ENCODE data around the gene LDLRAD4.

The LDLRAD4 gene

DNA sequence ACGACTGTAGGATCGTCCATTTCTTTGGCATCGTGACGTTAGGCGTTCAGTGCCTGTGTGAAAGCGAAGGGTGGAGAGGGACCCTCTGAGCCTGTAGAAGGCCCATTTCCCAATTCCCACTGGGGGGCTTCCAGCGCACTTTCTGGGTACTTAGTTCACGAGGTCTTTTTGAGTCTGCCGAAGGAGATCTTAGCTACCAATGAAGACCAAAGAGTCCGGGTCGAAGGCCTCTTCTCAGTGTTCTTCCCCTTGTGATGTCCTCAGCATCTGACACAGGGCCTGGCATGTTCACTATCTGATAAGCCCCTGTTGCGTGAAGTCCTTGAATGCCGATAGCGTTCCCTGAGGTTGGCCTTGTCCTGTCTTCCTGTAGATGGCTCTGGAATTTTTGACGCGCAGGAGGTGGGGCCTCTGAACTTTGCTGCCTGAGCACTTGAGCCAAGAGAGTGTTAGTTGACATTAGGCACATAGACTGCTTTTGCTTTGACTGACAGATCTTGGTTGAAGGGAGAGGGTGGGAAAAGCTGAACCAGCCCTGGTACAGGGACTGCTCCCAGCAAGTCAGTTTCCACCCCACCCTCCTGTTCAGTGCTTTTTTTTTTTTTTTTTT lies 52.8 kb downstream of the LDLRAD4 start:
- no peak overlapping the region for H2AFZ ChIP-seq (ENCODE audit: low read depth)
- TF ChIP-seq CTCF (conservative IDR thresholded peaks at IDR 0.05; ENCODE audit: low read depth, low read length), result no peak
- no peak overlapping the region for H3K9ac ChIP-seq
- H4K20me1 ChIP-seq (ENCODE audit: insufficient read depth), result no peaks in the 10 kb centered on the region
- H3K4me1 ChIP-seq (ENCODE audit: low read depth, poor library complexity, severe bottlenecking), result no peaks in the 10 kb centered on the region
- H3K4me2 ChIP-seq, result no peak overlapping the region
- H3K4me3 ChIP-seq (IDR thresholded peaks at IDR 0.05; ENCODE audit: insufficient read depth, low read depth, low read length), result no peak overlapping the region
- no peak overlapping the region for H3K27ac ChIP-seq
- H3K27me3 ChIP-seq (ENCODE audit: insufficient read depth, low read depth), result no peaks in the 10 kb centered on the region
- H3K79me2 ChIP-seq (ENCODE audit: insufficient read depth, low read depth), result no peaks in the 10 kb centered on the region
- no peaks in the 10 kb centered on the region for H3K36me3 ChIP-seq (ENCODE audit: insufficient read depth)

DNA sequence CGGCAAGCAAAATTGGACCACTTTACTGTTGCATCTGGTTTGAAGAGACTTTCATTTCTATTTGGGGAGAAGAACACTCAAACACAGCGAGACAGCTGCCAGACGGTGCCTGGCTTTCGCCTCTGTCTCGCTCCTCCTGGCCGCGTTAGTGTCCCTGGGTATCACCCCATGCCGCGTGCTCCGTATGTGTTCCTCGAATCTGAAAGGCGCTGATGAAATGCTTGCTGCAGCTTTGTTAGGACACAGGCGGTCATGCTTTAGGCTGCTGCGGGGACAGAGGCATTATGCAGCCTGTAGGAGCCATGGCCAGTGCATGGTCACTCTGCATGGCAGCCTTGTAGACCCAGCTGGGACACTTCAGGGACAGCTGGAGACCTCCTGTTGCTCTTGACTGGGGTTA lies 53.9 kb downstream of the LDLRAD4 start:
- H3K9ac ChIP-seq, result no peak overlapping the region
- no peak overlapping the region for H3K4me3 ChIP-seq (IDR thresholded peaks at IDR 0.05; ENCODE audit: insufficient read depth, low read depth, low read length)
- H3K27ac ChIP-seq, result no peak overlapping the region
- no peak overlapping the region for H2AFZ ChIP-seq (ENCODE audit: low read depth)
- H3K4me1 ChIP-seq (ENCODE audit: low read depth, poor library complexity, severe bottlenecking), result no peaks in the 10 kb centered on the region
- TF ChIP-seq CTCF (conservative IDR thresholded peaks at IDR 0.05; ENCODE audit: low read depth, low read length), result no peak
- H3K79me2 ChIP-seq (ENCODE audit: insufficient read depth, low read depth), result no peaks in the 10 kb centered on the region
- no peak overlapping the region for H3K4me2 ChIP-seq
- no peaks in the 10 kb centered on the region for H4K20me1 ChIP-seq (ENCODE audit: insufficient read depth)
- H3K36me3 ChIP-seq (ENCODE audit: insufficient read depth), result no peaks in the 10 kb centered on the region
- H3K27me3 ChIP-seq (ENCODE audit: insufficient read depth, low read depth), result no peaks in the 10 kb centered on the region

- H3K79me2 ChIP-seq (ENCODE audit: insufficient read depth, low read depth), result no peaks in the 10 kb centered on the region
- H3K27ac ChIP-seq, result no peak overlapping the region
- no peaks in the 10 kb centered on the region for H4K20me1 ChIP-seq (ENCODE audit: insufficient read depth)
- no peak overlapping the region for H3K4me3 ChIP-seq (IDR thresholded peaks at IDR 0.05; ENCODE audit: insufficient read depth, low read depth, low read length)
- H3K27me3 ChIP-seq (ENCODE audit: insufficient read depth, low read depth), result no peaks in the 10 kb centered on the region
- H3K9ac ChIP-seq, result no peak overlapping the region
- no peak for TF ChIP-seq CTCF (conservative IDR thresholded peaks at IDR 0.05; ENCODE audit: low read depth, low read length)
- no peaks in the 10 kb centered on the region for H3K4me1 ChIP-seq (ENCODE audit: low read depth, poor library complexity, severe bottlenecking)
- H2AFZ ChIP-seq (ENCODE audit: low read depth), result no peak overlapping the region
- H3K36me3 ChIP-seq (ENCODE audit: insufficient read depth), result no peaks in the 10 kb centered on the region
- no peak overlapping the region for H3K4me2 ChIP-seq
Observed at GRCh38 chr18:13273800-13274199, 55.2 kb downstream of the LDLRAD4 start.

DNA sequence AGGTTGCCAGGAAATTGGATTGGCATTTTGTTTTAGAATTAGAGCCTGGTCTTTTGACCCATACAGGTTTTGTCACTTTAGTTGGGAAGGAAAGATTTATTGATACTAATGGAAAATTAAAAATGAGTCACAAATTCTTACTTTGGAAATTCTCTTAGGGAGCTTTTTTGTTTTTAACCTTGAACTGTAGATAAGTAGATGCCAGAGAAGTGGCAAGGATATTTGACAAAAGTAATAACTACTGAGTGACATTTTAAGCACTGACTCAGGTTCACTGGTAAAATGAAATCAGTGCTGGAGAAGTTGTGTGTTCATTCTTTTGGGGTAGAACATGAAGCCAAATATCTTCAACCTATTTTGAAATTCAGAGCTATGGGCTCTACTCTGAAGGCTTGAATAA lies 56.5 kb downstream of the LDLRAD4 start:
- H3K4me2 ChIP-seq, result no peak overlapping the region
- H4K20me1 ChIP-seq (ENCODE audit: insufficient read depth), result no peaks in the 10 kb centered on the region
- no peak for TF ChIP-seq CTCF (conservative IDR thresholded peaks at IDR 0.05; ENCODE audit: low read depth, low read length)
- no peaks in the 10 kb centered on the region for H3K4me1 ChIP-seq (ENCODE audit: low read depth, poor library complexity, severe bottlenecking)
- H3K27me3 ChIP-seq (ENCODE audit: insufficient read depth, low read depth), result no peaks in the 10 kb centered on the region
- no peak overlapping the region for H3K4me3 ChIP-seq (IDR thresholded peaks at IDR 0.05; ENCODE audit: insufficient read depth, low read depth, low read length)
- H3K9ac ChIP-seq, result no peak overlapping the region
- H2AFZ ChIP-seq (ENCODE audit: low read depth), result no peak overlapping the region
- no peaks in the 10 kb centered on the region for H3K36me3 ChIP-seq (ENCODE audit: insufficient read depth)
- H3K79me2 ChIP-seq (ENCODE audit: insufficient read depth, low read depth), result no peaks in the 10 kb centered on the region
- H3K27ac ChIP-seq, result no peak overlapping the region
